Omental fat pad (tissue), 4 donors: ENCODE results near the gene CAMK2B. TPM values are rescaled to one million over a fixed set of nuclear protein-coding genes. Genes with fewer than 3 reads are reported as not detected.

Experiments used
- ATAC-seq: fragments of 150-250 bp; one replicate; pipeline ENCODE4 v1.9.1; 2016; ENCODE audit warnings: mild to moderate bottlenecking, moderate library complexity; ENCODE audit not compliant: low FRiP score
- DNase-seq: peaks from one replicate; pipeline ENCODE4 v3.0.0-alpha.2; 2019; ENCODE audit warnings: low spot score
- total RNA-seq, 4 donors: library from RNA; depleted of rRNA; stranded (reverse); fragments of >200 nt; gene quantifications; one replicate each; pipeline ENCODE4 v1.1.0, GENCODE V29; 2016
- TF ChIP-seq, protein P1 (sequence below), 3 donors: fragments of 450-650 bp; IDR thresholded peaks; one replicate each; pipeline ENCODE4 v1.5.1; 2016 to 2017; ENCODE audit warnings: antibody characterized with exemption in 3 of 3, mild to moderate bottlenecking in 3 of 3, moderate library complexity in 2 of 3

Gene CAMK2B
- total RNA-seq, 4 donors from 2014 or later = 0.48 TPM; not detected in 3

DNA sequence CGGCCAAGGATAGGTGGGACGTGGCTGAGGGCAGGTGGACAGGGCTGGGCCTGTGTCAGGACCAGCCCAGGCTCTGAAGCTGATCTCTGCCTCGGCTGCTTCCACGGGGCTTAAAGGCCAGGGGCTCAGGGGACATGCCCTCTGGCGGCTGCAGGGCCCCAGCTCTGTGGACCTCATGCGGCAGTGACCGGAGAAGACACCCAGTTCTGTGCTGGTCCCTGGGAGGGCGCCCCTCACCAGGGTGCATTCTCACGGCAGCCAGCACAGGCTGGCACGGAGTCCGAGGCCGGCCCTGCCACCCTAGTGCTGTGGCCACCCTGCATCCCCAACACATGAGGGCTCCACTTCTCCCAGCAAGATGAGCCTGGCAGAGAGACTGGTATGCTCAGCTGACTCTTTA lies 94.3 kb downstream of the CAMK2B start:
- no peak for DNase-seq
- TF ChIP-seq, protein P1, sequence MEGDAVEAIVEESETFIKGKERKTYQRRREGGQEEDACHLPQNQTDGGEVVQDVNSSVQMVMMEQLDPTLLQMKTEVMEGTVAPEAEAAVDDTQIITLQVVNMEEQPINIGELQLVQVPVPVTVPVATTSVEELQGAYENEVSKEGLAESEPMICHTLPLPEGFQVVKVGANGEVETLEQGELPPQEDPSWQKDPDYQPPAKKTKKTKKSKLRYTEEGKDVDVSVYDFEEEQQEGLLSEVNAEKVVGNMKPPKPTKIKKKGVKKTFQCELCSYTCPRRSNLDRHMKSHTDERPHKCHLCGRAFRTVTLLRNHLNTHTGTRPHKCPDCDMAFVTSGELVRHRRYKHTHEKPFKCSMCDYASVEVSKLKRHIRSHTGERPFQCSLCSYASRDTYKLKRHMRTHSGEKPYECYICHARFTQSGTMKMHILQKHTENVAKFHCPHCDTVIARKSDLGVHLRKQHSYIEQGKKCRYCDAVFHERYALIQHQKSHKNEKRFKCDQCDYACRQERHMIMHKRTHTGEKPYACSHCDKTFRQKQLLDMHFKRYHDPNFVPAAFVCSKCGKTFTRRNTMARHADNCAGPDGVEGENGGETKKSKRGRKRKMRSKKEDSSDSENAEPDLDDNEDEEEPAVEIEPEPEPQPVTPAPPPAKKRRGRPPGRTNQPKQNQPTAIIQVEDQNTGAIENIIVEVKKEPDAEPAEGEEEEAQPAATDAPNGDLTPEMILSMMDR (IDR thresholded peaks at IDR 0.05) = no peak
- ATAC-seq = no peak

DNA sequence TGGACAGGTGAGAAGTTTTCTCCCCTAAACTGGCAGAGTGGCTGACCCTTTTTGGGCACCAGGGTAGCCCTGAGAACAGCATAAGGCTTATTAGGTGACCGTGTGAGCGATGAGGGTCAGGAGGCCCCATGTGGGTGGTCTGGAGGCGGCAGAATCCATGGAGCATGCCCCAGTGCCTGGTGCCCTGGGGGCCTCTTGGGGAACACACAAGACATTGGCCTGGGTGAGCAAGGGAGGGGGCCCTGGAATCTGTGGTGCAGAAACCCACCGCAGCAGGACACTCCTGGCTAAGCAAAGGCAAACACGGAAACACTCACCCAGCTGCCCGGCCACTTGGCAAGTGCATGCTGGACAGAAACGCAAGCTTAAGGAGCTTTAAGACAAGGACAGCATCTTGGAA lies 95.1 kb downstream of the CAMK2B start:
- TF ChIP-seq, protein P1 (IDR thresholded peaks at IDR 0.05) = no peak
- no peak for ATAC-seq

DNA sequence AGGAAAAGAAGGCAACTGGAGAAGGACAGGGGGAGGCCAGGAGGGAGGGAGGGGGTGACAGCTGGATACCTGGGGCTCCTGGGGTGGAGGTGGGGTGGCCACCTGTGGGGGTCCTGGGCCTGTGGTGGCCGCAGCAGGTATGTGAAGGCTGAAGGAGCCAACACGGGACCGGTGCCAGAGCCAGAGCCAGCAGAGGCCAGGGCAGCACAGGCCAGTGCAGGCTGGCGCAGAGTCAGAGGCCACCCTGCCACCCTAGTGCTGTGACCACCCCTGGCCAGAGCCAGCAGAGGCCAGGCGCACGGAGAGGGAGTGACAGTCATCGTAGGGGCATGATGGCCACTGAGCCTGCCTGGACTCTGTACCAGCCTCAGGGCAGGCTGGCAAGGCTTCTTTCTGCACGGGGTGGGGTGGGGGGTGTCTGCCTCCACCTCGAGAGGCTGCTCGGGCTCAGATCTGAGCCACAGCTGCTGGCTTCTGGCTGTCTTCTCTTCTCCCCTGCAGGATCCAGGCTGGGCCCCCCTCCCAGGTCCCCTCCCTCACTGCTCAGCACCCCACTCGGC lies 95.8 kb downstream of the CAMK2B start:
- ATAC-seq (no peak), DNase-seq (no peak)
- TF ChIP-seq, protein P1 (IDR thresholded peaks at IDR 0.05) = no peak

More for the DNA sequence above, 95.1 kb downstream of the CAMK2B start:
- DNase-seq = no peak

DNA sequence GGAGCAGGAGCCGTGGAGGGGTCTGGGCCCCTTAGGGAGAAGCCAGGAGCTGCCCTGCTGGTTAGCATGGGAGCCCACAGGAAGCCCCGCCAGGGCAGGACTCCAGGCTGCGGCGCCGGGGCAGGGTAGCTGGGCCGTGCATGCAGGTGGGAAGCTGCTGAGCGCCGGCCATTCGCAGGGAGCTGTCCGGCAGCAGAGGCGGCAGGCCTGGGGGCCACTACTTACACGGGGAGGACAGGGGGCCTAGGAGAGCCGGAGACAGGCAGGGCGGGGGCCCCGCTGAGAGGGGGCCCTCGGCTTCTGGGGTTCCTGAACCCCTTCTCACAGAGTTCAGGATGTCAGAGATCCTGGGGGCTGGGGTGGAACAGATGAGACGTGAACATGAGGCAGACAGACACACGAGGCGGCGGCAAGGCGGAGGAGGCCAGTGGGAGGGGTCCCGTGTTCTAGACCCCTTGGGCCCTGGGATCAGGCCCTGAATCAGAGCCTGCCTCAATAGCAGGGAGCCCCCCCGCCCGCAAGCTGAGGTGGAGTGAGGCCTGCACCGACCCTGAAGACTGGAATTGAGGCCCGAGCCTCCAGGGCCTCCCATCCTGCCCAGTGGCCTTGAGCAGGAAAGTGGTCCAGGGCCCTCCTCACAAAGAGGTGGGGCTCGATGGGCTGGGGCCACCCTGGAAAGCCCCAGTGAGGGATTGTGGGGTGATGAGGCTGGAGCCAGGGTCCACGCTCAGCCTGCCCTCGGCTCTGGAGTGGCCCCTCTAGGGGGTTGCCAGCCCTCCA lies 96.6 kb downstream of the CAMK2B start:
- TF ChIP-seq, protein P1 (IDR thresholded peaks at IDR 0.05) = no peak
- ATAC-seq (no peak), DNase-seq (no peak)

DNA sequence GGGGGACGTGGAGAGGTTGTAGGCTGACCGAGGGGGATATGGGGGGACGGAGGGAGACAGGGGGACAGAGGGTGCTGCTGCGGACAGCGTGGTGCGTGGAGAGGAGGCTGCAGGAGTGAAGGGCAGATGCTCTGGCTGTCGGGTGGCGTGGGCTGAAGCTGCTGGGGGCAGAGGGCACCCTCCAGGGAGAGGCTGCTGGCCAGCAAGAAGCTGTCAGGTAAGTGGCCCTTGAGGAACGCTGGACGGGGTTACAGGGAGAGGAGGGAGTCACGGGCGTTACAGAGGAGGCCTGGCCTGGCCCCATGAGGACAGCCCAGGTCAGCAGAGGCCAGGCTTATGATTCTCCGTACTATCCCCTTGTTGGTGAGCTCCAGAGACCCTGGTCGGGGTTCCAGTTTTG lies 97.5 kb downstream of the CAMK2B start:
- ATAC-seq (no peak), DNase-seq (no peak)
- TF ChIP-seq, protein P1 (IDR thresholded peaks at IDR 0.05) = no peak

DNA sequence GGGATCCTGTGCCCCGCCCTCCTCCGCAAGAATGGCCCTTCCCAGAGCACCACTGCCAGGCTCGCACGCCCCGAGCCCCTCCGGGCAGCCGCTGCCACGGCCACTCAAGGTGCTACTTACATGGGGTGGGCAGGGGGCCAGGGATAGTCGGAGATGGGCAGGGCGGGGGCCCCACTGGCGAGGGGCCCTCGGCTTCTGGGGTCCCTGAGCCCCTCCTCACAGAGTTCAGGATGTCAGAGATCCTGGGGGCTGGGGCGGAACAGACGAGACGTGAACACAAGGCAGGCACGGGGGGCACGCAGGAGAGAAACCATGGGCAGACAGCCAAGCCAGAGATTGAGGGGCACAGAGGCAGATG lies 99.0 kb downstream of the CAMK2B start:
- TF ChIP-seq, protein P1 (IDR thresholded peaks at IDR 0.05) = no peak
- ATAC-seq (no peak), DNase-seq (no peak)
